ENCODE results near the gene NUMBL. TPM values are rescaled to one million over a fixed set of nuclear protein-coding genes. Genes with fewer than 3 reads are reported as not detected.

NUMBL gene
- total and polyA plus RNA-seq, 9 of the 15 experiments (the other 6 are each of a cell fraction or from before 2014, with no cell fraction given): 0.39 to 38.6 (median 6.6) TPM

DNA sequence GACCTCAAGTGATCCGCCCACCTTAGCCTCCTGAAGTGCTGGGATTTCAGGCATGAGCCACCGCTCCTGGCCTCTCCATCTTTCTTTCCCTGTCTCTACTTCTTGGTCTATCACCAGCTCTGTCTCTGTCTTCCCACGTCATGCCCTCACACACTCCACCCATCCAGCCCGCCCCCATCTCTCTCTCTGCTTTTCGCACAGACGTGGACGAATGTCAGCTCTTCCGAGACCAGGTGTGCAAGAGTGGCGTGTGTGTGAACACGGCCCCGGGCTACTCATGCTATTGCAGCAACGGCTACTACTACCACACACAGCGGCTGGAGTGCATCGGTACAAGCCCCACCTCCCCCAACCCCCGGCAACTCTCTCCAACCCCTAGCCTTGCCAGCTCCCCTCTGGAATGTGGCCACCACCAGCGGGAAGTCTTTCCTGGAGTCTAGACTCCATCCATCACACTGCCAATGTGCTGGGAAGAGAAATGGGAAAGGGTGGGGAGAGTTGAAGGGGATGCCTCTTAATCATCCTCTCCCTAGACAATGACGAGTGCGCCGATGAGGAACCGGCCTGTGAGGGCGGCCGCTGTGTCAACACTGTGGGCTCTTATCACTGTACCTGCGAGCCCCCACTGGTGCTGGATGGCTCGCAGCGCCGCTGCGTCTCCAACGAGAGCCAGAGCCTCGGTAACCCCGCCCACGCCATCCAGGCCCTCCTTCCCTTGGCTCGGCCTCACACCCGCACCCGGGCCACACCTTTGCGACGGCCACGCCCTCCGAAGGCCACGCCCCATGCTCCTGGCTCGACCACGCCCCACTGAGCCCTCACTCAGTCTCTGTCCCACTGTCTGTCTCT is 66.8 kb downstream of the NUMBL start (continued):
- peak; percentile 67; the same call in 1 of the 2 replicates for TF ChIP-seq JUND (IDR thresholded peaks at IDR 0.05; ENCODE audit: borderline replicate concordance, low read depth, low read length)
- TF ChIP-seq JUND (tag; IDR thresholded peaks at IDR 0.05; ENCODE audit: borderline replicate concordance, low read depth, low read length): no peak; the same call in 2 of the 3 replicates
- TF ChIP-seq PCBP2 (IDR thresholded peaks at IDR 0.05; ENCODE audit: low read depth, low read length, poor library complexity, severe bottlenecking): no peak
- no peak for TF ChIP-seq TSC22D4 (tag; IDR thresholded peaks at IDR 0.05)
- TF ChIP-seq, protein P1, sequence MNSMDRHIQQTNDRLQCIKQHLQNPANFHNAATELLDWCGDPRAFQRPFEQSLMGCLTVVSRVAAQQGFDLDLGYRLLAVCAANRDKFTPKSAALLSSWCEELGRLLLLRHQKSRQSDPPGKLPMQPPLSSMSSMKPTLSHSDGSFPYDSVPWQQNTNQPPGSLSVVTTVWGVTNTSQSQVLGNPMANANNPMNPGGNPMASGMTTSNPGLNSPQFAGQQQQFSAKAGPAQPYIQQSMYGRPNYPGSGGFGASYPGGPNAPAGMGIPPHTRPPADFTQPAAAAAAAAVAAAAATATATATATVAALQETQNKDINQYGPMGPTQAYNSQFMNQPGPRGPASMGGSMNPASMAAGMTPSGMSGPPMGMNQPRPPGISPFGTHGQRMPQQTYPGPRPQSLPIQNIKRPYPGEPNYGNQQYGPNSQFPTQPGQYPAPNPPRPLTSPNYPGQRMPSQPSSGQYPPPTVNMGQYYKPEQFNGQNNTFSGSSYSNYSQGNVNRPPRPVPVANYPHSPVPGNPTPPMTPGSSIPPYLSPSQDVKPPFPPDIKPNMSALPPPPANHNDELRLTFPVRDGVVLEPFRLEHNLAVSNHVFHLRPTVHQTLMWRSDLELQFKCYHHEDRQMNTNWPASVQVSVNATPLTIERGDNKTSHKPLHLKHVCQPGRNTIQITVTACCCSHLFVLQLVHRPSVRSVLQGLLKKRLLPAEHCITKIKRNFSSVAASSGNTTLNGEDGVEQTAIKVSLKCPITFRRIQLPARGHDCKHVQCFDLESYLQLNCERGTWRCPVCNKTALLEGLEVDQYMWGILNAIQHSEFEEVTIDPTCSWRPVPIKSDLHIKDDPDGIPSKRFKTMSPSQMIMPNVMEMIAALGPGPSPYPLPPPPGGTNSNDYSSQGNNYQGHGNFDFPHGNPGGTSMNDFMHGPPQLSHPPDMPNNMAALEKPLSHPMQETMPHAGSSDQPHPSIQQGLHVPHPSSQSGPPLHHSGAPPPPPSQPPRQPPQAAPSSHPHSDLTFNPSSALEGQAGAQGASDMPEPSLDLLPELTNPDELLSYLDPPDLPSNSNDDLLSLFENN (IDR thresholded peaks at IDR 0.05; ENCODE audit: low read depth in 2 of 2, low read length in 2 of 2): peak in 1 of 2 experiments; percentile 26; a peak in 1 of 4 replicates
- TF ChIP-seq MTA3 (IDR thresholded peaks at IDR 0.05; ENCODE audit: borderline replicate concordance): peak; percentile 71; the same call in 1 of the 2 replicates
- TF ChIP-seq RBM25 (IDR thresholded peaks at IDR 0.05; ENCODE audit: low read depth, low read length, severe bottlenecking): no peak
- no peak for TF ChIP-seq MXI1 (IDR thresholded peaks at IDR 0.05; ENCODE audit: low read depth, low read length)
- no peak for TF ChIP-seq HEY1 (CRISPR knock-in tag; IDR thresholded peaks at IDR 0.05; ENCODE audit: borderline replicate concordance)
- TF ChIP-seq, protein P2, sequence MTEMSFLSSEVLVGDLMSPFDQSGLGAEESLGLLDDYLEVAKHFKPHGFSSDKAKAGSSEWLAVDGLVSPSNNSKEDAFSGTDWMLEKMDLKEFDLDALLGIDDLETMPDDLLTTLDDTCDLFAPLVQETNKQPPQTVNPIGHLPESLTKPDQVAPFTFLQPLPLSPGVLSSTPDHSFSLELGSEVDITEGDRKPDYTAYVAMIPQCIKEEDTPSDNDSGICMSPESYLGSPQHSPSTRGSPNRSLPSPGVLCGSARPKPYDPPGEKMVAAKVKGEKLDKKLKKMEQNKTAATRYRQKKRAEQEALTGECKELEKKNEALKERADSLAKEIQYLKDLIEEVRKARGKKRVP (CRISPR knock-in tag; IDR thresholded peaks at IDR 0.05): no peak
- TF ChIP-seq ZNF347 (CRISPR knock-in tag; IDR thresholded peaks at IDR 0.05; ENCODE audit: low read depth): no peak
- TF ChIP-seq, protein P3, sequence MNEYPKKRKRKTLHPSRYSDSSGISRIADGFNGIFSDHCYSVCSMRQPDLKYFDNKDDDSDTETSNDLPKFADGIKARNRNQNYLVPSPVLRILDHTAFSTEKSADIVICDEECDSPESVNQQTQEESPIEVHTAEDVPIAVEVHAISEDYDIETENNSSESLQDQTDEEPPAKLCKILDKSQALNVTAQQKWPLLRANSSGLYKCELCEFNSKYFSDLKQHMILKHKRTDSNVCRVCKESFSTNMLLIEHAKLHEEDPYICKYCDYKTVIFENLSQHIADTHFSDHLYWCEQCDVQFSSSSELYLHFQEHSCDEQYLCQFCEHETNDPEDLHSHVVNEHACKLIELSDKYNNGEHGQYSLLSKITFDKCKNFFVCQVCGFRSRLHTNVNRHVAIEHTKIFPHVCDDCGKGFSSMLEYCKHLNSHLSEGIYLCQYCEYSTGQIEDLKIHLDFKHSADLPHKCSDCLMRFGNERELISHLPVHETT (CRISPR knock-in tag; conservative IDR thresholded peaks at IDR 0.05 in 1 of 2, IDR thresholded peaks at IDR 0.05 in 1 of 2): no peak
- no peak for TF ChIP-seq ZNF146 (CRISPR knock-in tag; IDR thresholded peaks at IDR 0.05; ENCODE audit: unreplicated experiment)
- TF ChIP-seq, protein P4, sequence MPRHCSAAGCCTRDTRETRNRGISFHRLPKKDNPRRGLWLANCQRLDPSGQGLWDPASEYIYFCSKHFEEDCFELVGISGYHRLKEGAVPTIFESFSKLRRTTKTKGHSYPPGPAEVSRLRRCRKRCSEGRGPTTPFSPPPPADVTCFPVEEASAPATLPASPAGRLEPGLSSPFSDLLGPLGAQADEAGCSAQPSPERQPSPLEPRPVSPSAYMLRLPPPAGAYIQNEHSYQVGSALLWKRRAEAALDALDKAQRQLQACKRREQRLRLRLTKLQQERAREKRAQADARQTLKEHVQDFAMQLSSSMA (CRISPR knock-in tag; IDR thresholded peaks at IDR 0.05): no peak
- peak; percentile 28 to 87; a peak in 3 of 4 replicates for TF ChIP-seq RCOR1 (IDR thresholded peaks at IDR 0.05; ENCODE audit: borderline replicate concordance in 1 of 2, low read depth in 2 of 2, low read length in 2 of 2)
- TF ChIP-seq NCOA6 (IDR thresholded peaks at IDR 0.05): no peak
- TF ChIP-seq ATF7 (IDR thresholded peaks at IDR 0.05): peak; percentile 78
- TF ChIP-seq, protein P5, sequence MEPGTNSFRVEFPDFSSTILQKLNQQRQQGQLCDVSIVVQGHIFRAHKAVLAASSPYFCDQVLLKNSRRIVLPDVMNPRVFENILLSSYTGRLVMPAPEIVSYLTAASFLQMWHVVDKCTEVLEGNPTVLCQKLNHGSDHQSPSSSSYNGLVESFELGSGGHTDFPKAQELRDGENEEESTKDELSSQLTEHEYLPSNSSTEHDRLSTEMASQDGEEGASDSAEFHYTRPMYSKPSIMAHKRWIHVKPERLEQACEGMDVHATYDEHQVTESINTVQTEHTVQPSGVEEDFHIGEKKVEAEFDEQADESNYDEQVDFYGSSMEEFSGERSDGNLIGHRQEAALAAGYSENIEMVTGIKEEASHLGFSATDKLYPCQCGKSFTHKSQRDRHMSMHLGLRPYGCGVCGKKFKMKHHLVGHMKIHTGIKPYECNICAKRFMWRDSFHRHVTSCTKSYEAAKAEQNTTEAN (CRISPR knock-in tag; IDR thresholded peaks at IDR 0.05): 0 out of 2 replicates have a peak, but pooled peaks have one; percentile 72

All from K562 (cell line).